Measurements from ENCODE around the gene SOS1.
"Not testable (repeated sequence)": the region's sequence is repeated elsewhere in the genome, so short reads cannot be mapped to it uniquely, and the experiment has no call there.

SOS1 gene

DNA sequence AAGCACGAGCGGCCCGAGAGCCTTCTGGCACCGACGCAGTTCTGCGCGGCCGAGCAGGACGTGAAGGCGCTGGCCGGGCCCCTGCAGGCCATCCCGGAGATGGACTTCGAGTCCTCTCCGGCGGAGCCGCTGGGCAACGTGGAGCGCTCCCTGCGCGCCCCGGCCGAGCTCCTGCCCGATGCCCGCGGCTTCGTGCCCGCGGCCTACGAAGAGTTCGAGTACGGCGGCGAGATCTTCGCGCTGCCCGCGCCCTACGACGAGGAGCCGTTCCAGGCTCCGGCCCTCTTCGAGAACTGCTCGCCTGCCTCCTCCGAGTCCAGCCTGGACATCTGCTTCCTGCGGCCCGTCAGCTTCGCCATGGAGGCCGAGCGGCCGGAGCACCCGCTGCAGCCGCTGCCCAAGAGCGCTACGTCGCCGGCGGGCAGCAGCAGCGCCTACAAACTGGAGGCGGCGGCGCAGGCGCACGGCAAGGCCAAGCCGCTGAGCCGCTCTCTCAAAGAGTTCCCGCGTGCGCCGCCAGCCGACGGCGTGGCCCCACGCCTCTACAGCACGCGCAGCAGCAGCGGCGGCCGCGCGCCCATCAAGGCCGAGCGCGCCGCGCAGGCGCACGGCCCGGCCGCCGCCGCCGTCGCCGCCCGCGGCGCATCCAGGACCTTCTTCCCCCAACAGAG, 160.8 kb downstream of the SOS1 start:
- no peak for DNase-seq

- no peak for DNase-seq
Observed at GRCh38 chr2:38959466-38959865, 161.4 kb downstream of the SOS1 start.

DNA sequence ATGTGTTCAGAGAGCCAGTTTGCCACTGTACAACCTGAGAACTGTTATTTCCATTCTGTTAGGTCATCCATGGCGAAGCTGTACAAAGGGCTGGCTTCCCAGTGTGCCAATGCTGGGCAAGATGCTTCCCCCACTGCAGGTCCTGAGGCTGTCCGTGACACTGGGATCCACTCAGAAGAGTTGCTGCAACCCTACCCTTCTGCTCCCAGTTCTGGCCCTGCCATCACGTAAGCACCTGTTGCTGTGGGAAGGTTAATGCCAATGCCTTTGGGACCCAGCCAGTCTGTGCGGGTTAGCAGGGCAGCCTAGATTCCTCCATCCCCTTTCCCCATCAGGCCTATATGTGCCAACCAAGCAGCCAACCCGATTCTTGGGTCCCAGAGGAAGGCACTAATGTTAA, 162.9 kb downstream of the SOS1 start:
- DNase-seq: no peak

DNA sequence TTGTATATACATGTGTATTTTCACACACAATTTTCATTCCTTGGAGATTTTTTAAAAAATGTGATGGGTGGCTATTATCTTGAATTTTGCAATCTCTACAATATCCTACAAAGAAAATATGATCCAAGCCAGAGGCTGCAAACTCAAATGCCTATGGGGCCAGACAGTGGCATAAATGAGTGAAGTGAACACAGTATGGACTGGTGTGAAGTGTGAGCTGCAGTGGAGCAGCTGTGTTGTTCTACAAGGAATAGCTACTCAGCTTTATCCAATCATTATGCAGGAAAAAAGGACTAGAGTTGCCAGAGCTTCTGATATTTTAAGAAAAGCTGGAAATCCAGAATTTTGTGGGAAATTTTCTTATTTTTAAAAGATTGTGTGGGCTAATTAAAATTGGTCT, 169.1 kb downstream of the SOS1 start:
- no peak for DNase-seq

DNA sequence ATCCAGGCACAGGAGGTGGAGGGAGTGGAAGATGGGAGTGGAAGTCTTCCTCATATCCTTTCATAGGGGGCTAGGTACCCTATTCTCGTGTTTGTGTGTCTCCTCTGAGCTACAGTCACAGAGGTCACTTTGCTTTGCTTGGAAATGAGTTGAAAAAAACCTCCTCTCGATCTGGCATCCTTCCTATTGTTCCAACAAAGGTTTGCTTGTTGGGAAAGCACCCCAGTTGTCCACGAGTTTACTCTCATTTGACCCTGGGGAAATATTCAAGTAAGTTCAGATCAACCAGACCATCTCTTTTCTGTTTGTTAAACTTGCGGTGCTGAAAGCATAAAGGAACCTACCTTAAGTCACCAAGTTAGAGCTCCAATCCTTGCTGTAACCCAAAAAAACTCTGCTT, 171.9 kb downstream of the SOS1 start:
- DNase-seq: no peak

DNA sequence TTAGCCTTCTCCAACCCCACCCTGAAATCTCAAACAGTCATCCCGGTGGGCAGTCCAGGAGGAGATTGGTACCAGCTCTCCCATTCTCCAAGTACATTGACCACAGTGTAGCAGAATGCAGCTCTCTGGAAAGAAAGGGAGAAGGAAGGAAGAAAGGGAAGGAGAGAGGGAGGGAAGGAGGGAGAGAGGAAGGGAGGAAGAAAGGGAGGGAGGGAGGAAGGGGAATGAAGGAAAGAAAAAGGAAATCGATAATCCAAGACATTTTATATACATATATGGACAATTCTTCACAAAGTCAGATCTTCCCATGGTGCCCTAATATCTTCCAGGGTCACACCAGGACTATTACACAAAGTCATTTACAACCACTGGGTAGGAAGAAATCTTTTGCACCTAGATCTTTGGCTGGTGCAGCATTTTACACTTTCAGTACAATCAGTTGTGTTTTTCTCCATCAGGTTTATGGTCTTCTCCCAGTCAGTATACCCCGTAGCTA, 172.4 kb downstream of the SOS1 start:
- DNase-seq: no peak

GRCh38 chr2:38947241-38948239, 173.3 kb downstream of the SOS1 start:
- DNase-seq: peak; percentile 55

GRCh38 chr2:38945911-38946310, 174.9 kb downstream of the SOS1 start:
- no peak for DNase-seq

DNA sequence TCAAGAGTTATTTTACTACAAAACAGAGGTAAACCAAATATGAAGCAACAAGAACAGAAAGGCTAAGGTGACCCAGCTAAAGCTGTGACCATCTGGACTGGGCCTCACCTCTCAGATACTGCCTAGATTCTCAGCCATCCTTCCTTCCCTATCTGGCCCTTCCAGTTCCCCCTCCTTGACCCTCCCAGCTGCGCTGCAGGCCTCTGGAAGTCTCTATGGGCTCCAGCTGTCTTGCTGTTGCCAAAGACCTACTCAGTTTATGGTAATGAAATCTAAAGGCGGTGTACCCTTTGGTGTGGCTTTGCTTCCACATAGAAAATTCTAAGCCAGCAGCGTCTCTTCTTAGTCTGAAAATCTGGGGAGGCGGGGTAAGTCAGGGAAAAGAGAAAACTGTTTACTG, 175.5 kb downstream of the SOS1 start:
- DNase-seq: no peak

DNA sequence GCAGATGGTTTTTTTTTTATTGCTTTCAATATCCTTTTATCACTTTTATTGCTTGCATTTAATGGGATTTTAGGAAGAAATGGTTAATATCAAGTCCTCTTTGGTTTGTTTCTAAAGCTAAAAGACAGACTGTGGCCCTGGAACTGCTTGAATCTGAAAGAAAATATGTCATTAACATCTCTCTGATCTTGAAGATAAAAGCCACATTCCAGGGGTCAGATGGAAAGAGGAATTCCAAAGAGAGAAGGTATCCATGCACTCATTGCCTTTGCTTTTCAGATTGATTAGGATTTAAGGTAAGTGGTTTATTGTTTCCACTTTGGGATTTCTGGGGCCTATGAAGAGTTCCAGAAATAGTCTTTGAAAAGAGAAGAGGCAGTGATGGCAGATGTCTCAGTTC, 177.1 kb downstream of the SOS1 start:
- no peak for DNase-seq

DNA sequence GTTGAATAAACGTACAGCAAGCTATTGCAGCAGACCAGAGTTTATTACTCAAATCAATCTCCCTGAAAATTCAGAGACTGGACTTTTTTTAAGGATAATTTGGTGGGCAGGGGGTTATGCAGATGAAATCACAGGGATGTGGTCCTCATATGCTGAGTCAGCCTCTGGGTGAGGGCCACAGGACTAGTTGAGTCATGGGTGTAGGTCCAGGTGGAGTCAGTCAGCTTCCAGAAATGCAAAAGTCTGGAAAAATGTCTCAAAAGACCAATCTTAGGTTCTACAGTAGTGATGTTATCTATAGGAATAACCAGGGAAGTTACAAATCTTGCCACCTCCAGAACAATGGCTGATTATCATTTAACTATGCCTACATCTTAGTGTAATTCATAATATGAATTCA, 180.1 kb downstream of the SOS1 start:
- DNase-seq: no peak

GRCh38 chr2:38937548-38937947, 183.3 kb downstream of the SOS1 start:
- DNase-seq: no peak

GRCh38 chr2:38936516-38936915, 184.3 kb downstream of the SOS1 start:
- DNase-seq: not testable (repeated sequence)

GRCh38 chr2:38935568-38936172, 185.2 kb downstream of the SOS1 start:
- no peak for DNase-seq

DNA sequence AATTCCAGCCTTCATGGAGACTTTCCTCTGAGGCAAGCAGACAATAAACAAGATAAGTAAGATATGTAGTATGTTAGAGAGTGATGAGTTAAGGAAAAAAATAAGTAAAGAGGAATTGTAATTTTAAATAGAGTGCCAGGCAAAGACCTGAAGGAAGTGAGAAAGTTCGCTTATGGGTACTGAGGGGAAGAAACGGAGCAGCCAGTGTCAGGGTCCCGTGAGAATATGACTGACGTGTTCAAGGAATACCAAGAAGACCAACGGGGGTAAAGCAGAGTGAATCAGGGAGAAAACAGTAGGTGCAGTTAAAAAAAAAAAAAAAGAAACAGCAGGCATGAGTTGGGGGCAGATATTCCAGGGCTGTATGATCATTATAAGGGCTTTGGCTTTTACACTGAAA, 186.1 kb downstream of the SOS1 start:
- no peak for DNase-seq

DNA sequence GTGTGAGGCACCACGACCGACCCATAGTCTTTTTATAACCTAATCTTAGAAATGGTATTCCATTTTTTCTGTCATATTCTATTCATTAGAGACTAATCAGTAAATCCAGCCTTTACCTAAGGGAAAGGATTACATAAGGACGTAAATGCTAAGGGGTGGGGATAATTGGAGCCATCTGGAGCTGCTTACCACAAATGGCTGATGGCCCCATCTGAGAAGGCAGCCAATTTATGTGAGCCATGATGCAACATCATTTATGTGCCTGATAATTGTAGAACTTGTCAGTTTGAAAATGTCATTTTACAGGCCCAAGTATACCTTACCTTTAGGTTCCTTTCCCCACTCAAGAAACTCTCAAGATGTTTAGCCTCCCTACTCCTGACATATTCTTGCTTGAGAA, 187.2 kb downstream of the SOS1 start:
- DNase-seq: no peak

GRCh38 chr2:38932586-38932985, 188.3 kb downstream of the SOS1 start:
- no peak for DNase-seq

Measured in NCI-H446 treated with DMSO at 0.1 percent for 48 hours (cell line).